GM18868 (cell line): ENCODE measurements around the gene TNFRSF12A.

Experiments used
- ATAC-seq: cut with Tn5 transposase; IDR thresholded peaks from one replicate; pipeline ENCODE4 v1.9.1; 2021; ENCODE audit warnings: mild to moderate bottlenecking, moderate library complexity; ENCODE audit not compliant: unreplicated experiment

The TNFRSF12A gene, protein sequence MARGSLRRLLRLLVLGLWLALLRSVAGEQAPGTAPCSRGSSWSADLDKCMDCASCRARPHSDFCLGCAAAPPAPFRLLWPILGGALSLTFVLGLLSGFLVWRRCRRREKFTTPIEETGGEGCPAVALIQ

DNA sequence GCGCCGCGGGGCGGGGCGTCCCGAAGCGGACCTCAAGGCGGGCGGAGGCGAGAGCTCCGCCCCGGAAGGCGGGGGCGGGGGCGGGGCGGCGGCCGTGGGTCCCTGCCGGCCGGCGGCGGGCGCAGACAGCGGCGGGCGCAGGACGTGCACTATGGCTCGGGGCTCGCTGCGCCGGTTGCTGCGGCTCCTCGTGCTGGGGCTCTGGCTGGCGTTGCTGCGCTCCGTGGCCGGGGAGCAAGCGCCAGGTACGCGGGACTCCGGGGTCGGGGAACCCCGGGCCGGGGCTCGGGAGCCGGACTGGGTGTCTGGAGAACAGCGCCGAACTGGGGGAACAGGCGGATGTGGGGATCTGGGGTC, at the start of gene TNFRSF12A:
TSS of gene TNFRSF12A (plus strand) at position 122 of the 357 bp plus-strand sequence. CDS start at position 152, 30 bp downstream.
- ATAC-seq: no peak

DNA sequence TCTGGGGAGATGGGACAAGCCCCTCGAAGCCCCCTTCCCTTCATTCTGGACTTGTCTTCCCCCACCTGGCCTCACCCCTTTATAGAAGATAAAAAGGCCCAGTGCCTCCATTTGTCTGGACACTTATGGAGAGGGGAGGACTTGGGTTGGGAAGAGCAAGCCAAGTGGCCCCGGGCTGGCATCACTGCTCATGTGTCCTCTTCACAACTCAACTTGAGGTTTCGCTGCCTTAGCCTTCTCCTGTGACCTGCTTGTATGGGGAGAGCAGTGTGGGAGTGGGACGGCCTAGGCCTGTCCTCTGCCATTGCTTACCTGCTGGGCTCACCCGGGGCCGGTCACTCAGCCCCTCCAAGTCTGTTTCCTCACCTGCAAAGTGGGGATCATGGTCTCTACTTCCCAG, 49.6 kb upstream of the TNFRSF12A start:
- no peak for ATAC-seq

DNA sequence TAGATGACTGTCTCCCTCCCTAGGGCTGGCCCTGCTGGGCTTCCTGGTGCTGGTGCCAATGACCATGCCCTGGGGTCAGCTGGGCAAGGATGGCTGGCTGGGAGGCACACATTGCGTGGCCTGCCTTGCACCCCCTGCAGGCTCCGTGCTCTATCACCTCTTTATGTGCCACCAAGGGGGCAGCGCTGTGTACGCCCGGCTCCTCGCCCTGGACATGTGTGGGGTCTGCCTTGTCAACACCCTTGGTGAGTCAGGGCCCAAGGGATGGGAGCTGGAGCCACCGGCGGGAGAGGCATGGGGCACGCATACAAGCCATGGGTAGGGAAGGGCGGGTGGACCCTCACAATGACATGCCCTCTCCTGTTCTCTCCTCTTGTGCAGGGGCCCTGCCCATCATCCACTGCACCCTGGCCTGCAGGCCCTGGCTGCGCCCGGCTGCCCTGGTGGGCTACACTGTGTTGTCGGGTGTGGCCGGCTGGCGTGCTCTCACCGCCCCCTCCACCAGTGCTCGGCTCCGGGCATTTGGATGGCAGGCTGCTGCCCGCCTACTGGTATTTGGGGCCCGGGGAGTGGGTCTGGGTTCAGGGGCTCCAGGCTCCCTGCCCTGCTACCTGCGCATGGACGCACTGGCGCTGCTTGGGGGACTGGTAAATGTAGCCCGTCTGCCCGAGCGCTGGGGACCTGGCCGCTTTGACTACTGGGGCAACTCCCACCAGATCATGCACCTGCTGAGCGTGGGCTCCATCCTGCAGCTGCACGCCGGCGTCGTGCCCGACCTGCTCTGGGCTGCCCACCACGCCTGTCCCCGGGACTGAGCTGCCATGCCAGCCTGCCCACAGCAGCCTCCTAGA, 48.8 kb upstream of the TNFRSF12A start:
- ATAC-seq: no peak

DNA sequence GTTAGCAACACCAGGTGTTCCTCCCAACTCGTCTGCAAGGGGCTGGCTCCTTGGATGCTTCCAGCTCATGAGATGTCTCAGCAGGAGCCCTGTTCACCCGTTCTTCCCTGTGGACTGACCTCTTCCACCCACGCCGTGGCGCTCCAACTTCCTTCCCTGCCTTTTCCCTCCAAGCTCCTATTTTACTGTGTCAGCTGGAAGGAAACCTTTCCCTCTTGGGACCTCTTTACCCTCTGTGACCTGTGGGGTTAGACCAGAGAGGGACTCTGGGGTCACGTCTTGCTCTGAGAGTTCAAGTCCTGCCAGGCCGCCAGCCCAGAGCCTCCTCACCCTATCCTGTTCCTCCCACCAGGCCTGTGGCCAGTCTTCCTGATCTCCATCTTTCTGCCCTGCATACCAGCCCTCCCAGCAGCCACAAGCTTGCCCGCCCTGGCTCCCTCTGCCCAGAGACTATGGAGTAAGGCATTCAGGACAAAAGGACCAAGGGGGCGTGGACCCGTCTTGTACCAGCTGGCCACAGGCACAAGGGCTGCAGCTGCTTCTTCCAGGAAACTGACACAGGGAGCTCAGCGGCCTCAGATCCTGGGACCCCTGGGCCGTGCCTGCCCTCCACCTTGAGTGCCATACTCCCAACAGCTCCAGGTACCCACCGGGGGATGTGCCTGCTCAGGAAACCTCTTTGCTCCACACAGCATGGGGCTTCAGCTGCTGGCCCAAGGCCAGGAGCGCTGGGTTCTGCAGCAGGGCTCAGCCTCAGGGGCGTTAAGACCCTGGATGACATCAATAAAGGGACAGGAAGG, 48.0 kb upstream of the TNFRSF12A start:
- ATAC-seq: no peak

DNA sequence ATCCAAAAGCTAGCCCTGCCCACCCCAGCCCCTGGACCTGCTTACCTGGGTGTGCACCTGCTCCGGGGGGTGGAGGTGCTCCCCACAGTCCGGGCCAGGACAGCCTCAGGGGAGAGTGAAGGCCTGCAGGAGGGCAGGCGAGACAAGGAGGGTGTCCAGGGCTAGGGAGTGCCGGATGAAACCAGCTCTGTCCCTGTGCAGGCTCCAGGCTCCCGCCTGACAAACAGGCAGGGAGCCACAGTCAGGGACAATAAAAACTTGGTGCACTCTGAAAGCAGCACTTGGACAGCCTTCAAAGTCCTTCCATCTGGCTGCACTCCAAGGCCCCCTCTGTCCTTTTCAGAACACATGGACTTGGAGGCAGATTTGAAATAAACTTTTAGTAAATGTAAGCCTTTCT, 47.1 kb upstream of the TNFRSF12A start:
- ATAC-seq: no peak

DNA sequence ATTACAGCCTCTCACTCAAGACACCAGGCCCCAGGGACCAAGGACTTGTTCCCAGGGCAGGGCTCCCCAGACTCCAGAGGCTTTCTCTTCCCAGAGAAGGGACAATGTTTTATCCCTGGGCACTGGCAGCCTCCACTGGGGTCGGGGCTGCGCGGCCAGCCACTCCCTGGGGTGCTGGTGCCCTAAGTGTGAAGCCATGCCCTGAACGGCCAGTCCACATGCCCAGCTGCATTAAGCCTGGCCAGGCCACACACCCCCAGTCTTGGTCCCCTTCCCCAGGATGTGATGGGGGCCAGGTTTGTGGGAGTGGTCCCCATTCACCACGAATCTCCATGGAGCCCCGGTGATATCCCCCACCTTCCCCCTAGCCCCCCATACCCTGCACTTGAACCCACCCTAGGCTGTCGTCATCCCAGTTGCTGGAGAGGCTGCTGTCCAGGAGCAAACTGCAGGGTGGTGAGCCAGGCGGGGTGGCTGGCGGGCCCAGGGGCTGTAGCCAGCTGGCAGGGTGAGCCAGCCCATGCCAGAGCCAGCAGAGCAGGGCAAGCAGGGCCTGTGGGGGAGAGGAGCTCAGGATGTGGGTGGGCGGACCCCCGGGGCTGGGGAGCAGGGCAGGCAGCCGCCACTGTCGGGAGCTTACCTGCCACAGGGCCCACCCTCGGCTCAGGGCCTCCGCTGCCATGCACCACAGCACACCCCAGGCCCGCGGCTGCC, 46.4 kb upstream of the TNFRSF12A start:
- ATAC-seq: no peak

DNA sequence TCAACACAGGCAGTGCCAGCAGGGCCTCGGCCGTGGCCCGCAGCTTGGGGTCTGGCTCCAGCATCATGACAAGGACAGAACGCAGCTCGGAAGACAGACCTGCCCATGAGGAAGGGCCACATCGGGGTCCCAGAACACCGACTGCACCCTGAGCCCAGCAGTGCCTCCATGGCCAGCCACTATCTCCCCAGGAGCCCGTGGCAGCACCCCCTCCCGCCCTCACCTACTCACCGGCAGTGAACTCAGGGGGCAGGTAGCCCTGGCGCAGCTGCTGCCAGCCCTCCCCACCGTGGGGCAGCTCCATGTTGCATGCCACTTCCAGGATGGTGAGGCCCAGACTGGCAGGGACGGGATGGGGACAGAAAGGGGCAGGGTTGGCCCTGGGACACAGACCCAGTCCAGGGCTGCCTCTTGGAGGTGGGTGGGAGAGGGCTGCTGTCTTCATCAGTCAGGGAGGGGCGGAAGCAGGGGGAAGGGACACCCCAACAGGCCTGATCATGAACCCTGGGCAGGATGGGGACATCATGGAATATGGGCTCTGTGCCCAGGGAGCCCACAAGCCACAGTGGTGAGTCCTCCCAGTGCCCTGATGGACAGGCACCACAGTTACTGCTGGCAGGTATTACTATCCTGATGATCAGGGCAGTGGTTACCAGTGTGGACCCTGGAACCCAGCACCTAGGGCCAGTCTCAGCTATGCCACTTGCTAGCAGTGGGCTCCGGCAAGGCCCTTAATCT, 45.7 kb upstream of the TNFRSF12A start:
- ATAC-seq: no peak

DNA sequence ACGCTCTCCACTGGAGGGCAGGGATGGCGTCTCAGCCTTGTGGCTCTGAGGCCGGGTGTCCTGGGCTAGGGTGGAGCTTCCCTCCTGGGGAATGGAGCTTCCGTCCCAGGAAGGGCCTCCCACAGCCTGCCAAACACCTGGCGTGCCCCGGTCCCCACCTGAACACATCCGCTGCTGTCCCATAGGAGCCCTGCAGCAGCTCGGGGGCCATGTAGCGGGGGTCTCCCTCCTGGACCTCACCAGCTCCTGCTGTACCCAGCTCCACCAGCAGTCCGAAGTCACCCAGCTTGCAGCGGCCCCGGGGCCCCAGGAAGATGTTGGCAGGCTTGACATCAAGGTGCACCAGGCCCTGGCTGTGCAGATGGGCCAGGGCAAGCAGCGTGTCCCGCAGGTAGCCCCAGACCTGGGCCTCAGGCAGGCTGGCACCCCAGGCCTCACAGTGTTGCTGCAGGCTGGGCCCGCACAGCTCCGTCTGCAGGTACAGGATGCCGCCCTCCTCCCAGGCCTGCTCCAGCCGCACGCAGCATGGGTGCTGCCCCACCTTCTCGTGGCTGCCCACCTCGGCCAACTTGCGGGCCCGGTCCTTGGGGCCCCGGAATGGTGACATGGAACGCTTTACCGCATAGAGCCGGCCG, 44.9 kb upstream of the TNFRSF12A start:
- no peak for ATAC-seq

DNA sequence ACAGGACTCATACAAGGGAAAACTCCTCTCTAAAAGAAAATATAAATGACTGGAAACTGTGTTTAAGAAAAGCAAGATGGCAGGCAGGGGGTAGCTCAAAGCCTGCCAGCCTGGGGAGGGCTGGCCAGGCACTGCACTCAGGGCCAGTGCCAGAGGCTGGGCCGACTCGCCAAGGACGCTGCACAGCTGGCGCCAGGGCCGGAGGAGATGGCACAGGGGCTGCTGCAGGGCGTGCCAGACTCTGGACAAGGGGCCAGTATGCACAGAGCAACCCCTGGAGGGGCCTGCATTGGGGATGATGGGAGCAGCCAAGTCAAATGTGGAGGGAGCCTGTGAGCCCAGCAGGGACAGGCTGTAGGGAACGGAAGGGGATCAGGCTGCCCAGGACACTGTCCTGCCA, 44.0 kb upstream of the TNFRSF12A start:
- ATAC-seq: no peak

DNA sequence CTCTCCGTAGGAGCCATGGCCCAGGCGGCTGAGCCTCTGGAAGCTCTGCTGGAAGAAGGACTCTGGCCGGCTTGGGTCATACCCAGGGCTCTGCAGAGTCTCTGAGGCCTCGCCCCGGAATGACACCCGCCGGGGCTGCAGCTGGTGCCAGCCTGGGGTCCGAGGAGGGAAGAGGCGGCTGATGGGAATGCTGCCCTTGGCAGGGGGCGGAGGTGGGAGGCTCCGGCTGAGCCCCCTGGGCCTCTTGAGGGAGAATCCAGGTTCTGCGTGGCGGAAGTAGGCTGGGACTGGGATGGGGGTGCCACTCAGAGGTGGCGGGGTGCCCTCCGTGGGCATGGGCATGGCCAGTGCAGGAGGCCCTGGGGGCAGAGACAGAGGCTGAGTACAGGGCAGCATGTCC, 43.5 kb upstream of the TNFRSF12A start:
- no peak for ATAC-seq

DNA sequence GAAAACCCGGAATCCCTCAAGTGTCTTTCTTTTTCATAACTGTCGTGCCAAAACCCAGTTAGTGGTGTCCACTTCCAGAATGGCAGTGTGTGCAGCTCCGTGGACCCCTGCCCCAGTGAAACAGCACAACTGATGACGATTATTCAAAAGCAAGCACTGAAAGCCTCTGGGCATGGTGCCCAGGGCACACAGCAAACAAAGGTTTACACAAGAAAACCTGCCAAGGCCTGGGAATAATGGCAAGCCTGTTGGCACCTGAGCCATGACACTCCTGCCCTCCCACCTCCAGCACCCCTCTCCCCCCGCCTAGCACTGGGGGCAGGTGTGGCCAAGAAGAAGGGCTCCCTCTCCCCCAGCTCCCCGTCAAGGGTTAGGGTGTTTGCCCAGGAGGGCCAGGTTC, 42.7 kb upstream of the TNFRSF12A start:
- no peak for ATAC-seq

DNA sequence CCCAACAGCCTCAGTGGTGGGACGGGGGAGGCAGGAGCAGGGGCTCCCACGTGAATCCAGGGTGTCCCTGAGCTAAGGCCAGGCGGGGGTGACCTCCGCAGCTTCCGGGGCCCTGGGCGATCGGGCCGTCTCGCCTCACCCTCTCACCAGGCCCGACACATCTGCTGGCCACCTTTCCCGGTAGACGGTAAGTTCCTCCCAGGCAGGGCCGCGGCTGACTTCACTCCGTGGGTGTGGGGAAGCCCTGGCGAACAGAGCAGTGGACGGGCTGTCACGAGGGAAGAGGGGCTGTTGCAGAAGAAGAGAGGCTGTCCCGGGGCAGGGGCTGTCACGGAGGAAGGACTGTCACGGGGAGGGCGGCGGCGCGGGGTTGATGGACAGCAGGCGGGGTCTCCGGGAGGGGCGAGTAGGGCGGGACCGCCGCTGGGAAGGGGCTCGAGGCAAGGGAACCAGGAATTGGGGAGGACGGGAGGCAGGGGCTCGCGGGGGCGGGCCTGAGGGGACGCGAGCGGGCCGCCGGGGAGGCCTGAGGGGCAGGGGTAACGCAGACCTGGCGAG, 40.4 kb upstream of the TNFRSF12A start:
- peak; percentile 5 for ATAC-seq

DNA sequence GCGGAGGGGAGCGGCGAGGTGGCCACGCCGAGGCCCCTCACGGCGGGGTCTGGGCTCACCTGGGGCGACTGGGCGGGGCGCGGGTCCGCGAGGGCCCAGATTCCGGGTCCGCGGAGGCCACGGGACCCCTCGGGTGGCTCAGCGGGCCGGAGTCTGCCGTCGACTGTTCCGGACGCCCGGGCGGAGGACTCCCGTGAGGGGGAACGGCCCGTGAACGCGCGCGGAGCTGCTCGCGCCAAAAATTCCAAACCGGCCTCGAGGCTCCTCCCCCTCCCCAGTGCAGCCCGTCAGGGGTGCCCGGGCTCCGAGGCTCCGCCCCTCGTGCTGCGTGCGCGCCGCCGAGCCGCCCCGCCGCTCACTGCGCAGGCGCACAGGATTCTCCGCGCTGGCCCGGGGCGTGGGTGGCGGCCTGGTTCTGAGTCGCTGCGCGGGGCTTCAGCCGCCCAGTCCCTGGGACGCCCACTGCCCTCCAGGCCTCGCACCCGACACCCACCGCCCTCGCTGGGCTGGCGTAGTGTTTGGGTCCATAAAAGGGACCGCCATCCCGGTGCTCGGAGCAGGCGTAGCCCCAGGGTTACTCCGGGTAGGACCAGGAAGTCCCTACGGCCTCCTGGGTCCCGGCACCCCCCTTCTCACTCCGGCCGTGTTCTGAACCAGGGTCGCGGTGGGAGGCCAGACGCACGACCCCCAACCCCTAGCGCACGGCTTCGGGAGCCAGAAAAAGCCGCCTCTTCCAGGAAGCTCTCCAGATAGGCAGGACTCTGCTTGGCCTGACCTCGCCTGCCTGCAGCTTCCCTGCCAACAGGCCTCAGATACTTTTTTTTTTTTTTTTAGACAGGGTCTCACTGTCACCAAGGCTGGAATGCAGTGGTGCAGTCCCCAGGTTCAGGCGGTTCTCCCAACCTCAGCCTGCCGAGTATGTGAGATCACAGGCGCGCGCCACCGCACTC, 39.7 kb upstream of the TNFRSF12A start, which contains the start of gene PKMYT1:
TSS of gene PKMYT1 (minus strand) at position 220 of the 950 bp plus-strand sequence. CDS start 789 bp downstream, outside the sequence.
- ATAC-seq: peak; percentile 71

DNA sequence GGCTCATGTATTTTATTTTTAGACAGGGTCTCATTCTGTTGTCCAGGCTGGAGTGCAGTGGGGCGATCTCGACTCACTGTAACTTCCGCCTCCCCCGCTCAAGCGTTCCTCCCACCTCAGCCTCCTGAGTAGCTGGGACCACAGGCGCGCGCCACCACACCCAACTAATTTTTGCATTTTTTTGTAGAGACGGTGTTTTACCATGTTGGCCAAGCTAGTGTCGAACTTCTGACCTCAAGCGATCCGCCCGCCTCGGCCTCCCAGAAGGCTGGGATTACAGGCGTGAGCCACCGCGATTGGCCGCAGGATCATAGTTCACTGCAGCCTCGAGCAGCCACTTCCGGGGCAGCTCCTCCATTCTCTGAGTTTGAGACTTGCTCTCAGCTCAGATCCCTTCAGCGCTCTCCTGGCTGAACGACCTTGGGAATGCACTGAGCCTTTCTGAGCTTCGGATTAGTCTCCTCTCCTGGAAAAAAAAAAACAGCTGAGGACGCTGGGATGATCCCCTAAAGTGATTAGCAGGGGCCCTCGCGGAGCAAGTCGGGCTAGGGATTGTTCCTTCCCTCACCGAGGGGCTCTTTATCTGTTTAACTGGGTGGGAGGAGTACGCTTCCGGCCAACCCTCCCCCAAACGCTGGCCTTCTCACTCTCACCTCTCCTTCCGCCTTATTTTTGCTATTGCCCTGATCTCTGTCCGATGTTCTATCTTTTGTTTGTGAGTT, 38.8 kb upstream of the TNFRSF12A start:
- no peak for ATAC-seq

DNA sequence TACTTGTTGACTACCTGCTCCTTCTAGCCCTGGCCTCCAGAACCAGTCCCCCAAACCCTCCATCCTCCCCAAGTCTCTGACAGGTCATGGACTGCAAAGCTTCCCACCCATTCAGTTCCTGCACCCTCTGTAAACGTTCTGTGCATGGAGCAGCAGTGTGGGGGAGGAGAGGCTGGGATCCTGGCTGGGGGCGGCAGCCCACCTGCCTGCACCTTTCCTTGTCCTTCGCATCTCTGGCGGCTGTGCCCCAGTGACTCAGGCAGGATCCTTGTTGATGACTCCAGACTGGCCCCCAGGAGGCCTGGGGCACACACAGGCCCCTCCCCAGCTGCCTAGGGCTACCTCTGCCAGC, 38.3 kb upstream of the TNFRSF12A start:
- ATAC-seq: no peak

DNA sequence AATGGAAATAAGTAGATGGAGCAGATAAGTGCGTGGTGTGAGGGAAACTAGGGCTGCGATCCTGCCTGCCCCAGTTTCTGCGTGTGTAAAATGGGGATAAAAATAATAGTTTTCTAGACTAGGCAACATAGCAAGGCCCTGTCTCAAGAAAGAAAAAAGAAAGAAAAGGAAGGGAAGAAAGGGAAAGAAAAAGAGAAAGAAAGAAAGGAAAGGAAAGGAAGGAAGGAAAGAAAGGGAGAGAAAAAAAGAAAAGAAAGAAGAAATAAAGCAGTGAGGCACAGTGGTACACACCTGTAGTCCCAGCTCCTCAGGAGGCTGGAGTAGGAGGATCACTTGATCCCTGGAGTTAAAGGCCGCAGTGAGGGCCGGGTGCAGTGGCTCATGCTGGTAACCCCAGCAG, 37.8 kb upstream of the TNFRSF12A start:
- no peak for ATAC-seq

DNA sequence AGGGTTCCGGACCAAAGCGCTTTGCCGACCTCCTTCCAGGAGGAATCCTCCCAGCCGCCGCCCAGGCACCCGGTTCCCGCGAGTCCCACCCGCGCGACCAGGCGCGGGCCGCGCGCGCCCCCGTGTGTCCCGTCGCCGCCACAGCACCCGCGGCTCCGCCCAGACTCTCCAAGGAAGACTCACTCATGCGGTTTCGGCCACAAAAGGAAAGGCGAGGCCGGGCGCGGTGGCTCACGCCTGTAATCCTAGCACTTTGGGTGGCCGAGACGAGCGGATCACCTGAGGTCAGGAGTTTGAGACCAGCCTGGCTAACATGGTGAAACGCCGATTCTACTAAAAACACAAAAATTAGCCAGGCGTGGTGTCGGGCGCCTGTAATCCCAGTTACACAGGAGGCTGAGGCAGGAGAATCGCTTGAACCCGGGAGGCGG, 36.4 kb upstream of the TNFRSF12A start:
- no peak for ATAC-seq

DNA sequence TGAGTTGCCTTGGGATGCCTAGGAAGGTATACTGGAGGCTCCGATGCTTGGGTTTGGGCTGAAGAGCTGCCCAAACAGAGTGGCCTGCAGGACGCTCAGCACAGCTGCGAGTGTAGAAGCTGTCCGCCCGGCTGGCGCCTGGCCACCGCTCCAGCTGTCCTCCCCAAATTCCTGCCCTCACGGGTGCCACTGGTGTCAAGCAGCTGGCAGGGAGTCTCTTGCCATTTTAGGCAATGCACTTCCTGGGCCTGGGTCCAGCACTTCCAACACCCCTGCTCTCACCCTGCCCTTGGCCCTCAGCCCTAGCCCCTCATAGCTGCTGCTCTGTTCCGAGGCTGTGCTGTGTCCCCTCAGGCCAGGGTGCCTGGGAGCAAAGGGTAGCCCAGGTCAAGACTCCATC, 34.7 kb upstream of the TNFRSF12A start:
- no peak for ATAC-seq
